ENCODE results near the gene FANCG.

FANCG gene

GRCh38 chr9:35079426-35080341, at the start of gene FANCG:
TSS of gene FANCG (minus strand) at chr9:35079942. CDS start at chr9:35079524, 418 bp downstream.
- DNase-seq: peak; percentile 93

GRCh38 chr9:35116898-35117551, 37.3 kb upstream of the FANCG start:
- peak; percentile 88 for DNase-seq

GRCh38 chr9:35116539-35116897, 36.8 kb upstream of the FANCG start:
- DNase-seq: no peak

- peak; percentile 96 for DNase-seq
These were observed 36.2 kb upstream of the FANCG start, which contains the start of gene ATOSB for GRCh38 chr9:35115680-35116538. TSS of gene ATOSB (minus strand) at chr9:35115862. CDS start at chr9:35108274, 7,588 bp downstream.

- no peak for DNase-seq
These were observed 35.3 kb upstream of the FANCG start for GRCh38 chr9:35114840-35115628.

GRCh38 chr9:35114113-35114839, 34.5 kb upstream of the FANCG start:
- DNase-seq: peak; percentile 77

GRCh38 chr9:35112257-35113020, 32.7 kb upstream of the FANCG start:
- DNase-seq: peak; percentile 52

GRCh38 chr9:35111001-35111933, 31.5 kb upstream of the FANCG start:
- peak; percentile 96 for DNase-seq

GRCh38 chr9:35110327-35110761, 30.6 kb upstream of the FANCG start:
- DNase-seq: peak; percentile 52

- DNase-seq: peak; percentile 52
These were observed 29.3 kb upstream of the FANCG start for GRCh38 chr9:35108946-35109575.

- DNase-seq: no peak
These were observed 28.7 kb upstream of the FANCG start for GRCh38 chr9:35108461-35108860.

GRCh38 chr9:35107297-35108290, 27.9 kb upstream of the FANCG start:
- peak; percentile 51 for DNase-seq

- DNase-seq: peak; percentile 42
These were observed 26.6 kb upstream of the FANCG start for GRCh38 chr9:35106343-35106730.

- DNase-seq: no peak
These were observed 26.0 kb upstream of the FANCG start for GRCh38 chr9:35105571-35106342.

GRCh38 chr9:35105126-35105525, 25.4 kb upstream of the FANCG start:
- DNase-seq: no peak

GRCh38 chr9:35104586-35104985, 24.8 kb upstream of the FANCG start:
- no peak for DNase-seq

GRCh38 chr9:35103660-35104191, 24.0 kb upstream of the FANCG start:
- no peak for DNase-seq

All from activated CD8-positive, alpha-beta memory T cell treated with anti-CD3 and anti-CD28 coated beads for 24 hours (primary cell).